BLaER1 treated with 17β-estradiol and CSF1 and Interleukin-3, amounts not matched to agents 10 nM and 100 nM (cell line): Measurements from ENCODE around the gene PSMB2.
"Not testable (repeated sequence)": the region's sequence is repeated elsewhere in the genome, so short reads cannot be mapped to it uniquely, and the experiment has no call there.

Experiments
- H3K27ac ChIP-seq, 11 experiments: shearing (Covaris generic); formaldehyde crosslinking; 2 replicates each; pipeline ENCODE4 v1.8.1; 2022
- H3K27me3 ChIP-seq, 11 experiments: shearing (Covaris generic); formaldehyde crosslinking; 2 replicates each; pipeline ENCODE4 v1.8.1; 2022
- H3K36me3 ChIP-seq, 11 experiments: shearing (Covaris generic); formaldehyde crosslinking; 2 replicates each; pipeline ENCODE4 v1.8.1; 2022
- H3K4me1 ChIP-seq, 10 experiments: shearing (Covaris generic); formaldehyde crosslinking; 2 replicates each; pipeline ENCODE4 v1.8.1; 2022
- H3K4me2 ChIP-seq, 11 experiments: shearing (Covaris generic); formaldehyde crosslinking; 2 replicates each; pipeline ENCODE4 v1.8.1; 2022
- H3K4me3 ChIP-seq, 10 experiments: shearing (Covaris generic); formaldehyde crosslinking; 2 replicates each; pipeline ENCODE4 v1.8.1; 2022
- H3K9ac ChIP-seq, 11 experiments: shearing (Covaris generic); formaldehyde crosslinking; 2 replicates each; pipeline ENCODE4 v1.8.1; 2022
- H3K9me3 ChIP-seq, 11 experiments: shearing (Covaris generic); formaldehyde crosslinking; replicated peaks in 1 of 11; 2 replicates each; pipeline ENCODE4 v1.8.1; 2022
- H4K20me1 ChIP-seq, 11 experiments: shearing (Covaris generic); formaldehyde crosslinking; 2 replicates each; pipeline ENCODE4 v1.8.1; 2022
- Cebpa-rat ChIP-seq, 11 experiments: shearing (Covaris generic); IDR thresholded peaks; 2 replicates each; pipeline ENCODE4 v1.8.1; 2022

Gene PSMB2

GRCh38 chr1:35591211-35591610 is 50.1 kb downstream of the PSMB2 start:
- H3K9me3 ChIP-seq, result no peaks in the 10 kb centered on the region
- H3K27me3 ChIP-seq, result no peaks in the 10 kb centered on the region
- no peak overlapping the region for H3K4me3 ChIP-seq
- no peak overlapping the region for H3K4me2 ChIP-seq
- TF ChIP-seq Cebpa-rat (IDR thresholded peaks at IDR 0.05), result no peak
- H3K27ac ChIP-seq, result no peak overlapping the region
- H4K20me1 ChIP-seq, result peaks cover 0 to 31% (median 0%) of the 10 kb centered on the region in 11 experiments; a peak in 6 of 22 replicates
- H3K9ac ChIP-seq, result no peak overlapping the region
- H3K4me1 ChIP-seq, result peaks cover 11 to 18% (median 14%) of the 10 kb centered on the region in 10 experiments
- H3K36me3 ChIP-seq, result peaks cover 0 to 82% (median 26%) of the 10 kb centered on the region in 11 experiments; a peak in 19 of 22 replicates

- Histone ChIP-seq H3K4me3 (no peak overlapping the region), H3K9me3 (no peaks in the 10 kb centered on the region), H3K36me3 (peaks cover 0 to 79% (median 22%) of the 10 kb centered on the region in 11 experiments; a peak in 19 of 22 replicates), H3K27ac (no peak overlapping the region), H4K20me1 (peaks cover 0 to 35% (median 0%) of the 10 kb centered on the region in 11 experiments; a peak in 6 of 22 replicates), H3K9ac (no peak overlapping the region), H3K4me2 (no peak overlapping the region), H3K27me3 (no peaks in the 10 kb centered on the region), H3K4me1 (peaks cover 11 to 18% (median 14%) of the 10 kb centered on the region in 10 experiments)
- no peak for TF ChIP-seq Cebpa-rat (IDR thresholded peaks at IDR 0.05)
These were observed 50.8 kb downstream of the PSMB2 start for GRCh38 chr1:35590476-35591040.

GRCh38 chr1:35589516-35590427 is 51.6 kb downstream of the PSMB2 start:
- peaks cover 0 to 74% (median 22%) of the 10 kb centered on the region in 11 experiments; a peak in 15 of 22 replicates for H3K36me3 ChIP-seq
- no peak for TF ChIP-seq Cebpa-rat (IDR thresholded peaks at IDR 0.05)
- no peaks in the 10 kb centered on the region for H3K9me3 ChIP-seq
- peaks cover 11 to 18% (median 14%) of the 10 kb centered on the region in 10 experiments for H3K4me1 ChIP-seq
- no peak overlapping the region for H3K4me3 ChIP-seq
- H3K27ac ChIP-seq, result no peak overlapping the region
- no peaks in the 10 kb centered on the region for H3K27me3 ChIP-seq
- H3K4me2 ChIP-seq, result no peak overlapping the region
- H4K20me1 ChIP-seq, result peaks cover 0 to 35% (median 0%) of the 10 kb centered on the region in 11 experiments; a peak in 6 of 22 replicates
- no peak overlapping the region for H3K9ac ChIP-seq

- no peak overlapping the region for H3K4me3 ChIP-seq
- H3K4me2 ChIP-seq, result no peak overlapping the region
- H3K9ac ChIP-seq, result no peak overlapping the region
- H4K20me1 ChIP-seq, result peaks cover 0 to 37% (median 0%) of the 10 kb centered on the region in 11 experiments; a peak in 6 of 22 replicates
- peaks cover 7 to 11% (median 9%) of the 10 kb centered on the region in 10 experiments for H3K4me1 ChIP-seq
- H3K9me3 ChIP-seq, result no peaks in the 10 kb centered on the region
- peaks cover 0 to 77% (median 15%) of the 10 kb centered on the region in 11 experiments; a peak in 14 of 22 replicates for H3K36me3 ChIP-seq
- no peaks in the 10 kb centered on the region for H3K27me3 ChIP-seq
- H3K27ac ChIP-seq, result no peak overlapping the region; a peak in 1 of 22 replicates
- TF ChIP-seq Cebpa-rat (IDR thresholded peaks at IDR 0.05), result no peak
These were observed 53.0 kb downstream of the PSMB2 start for GRCh38 chr1:35588197-35588910.

GRCh38 chr1:35587736-35588135 is 53.6 kb downstream of the PSMB2 start:
- Histone ChIP-seq H3K9ac (no peak overlapping the region), H3K36me3 (peaks cover 0 to 79% (median 15%) of the 10 kb centered on the region in 11 experiments; a peak in 14 of 22 replicates), H3K4me2 (no peak overlapping the region), H3K27me3 (no peaks in the 10 kb centered on the region), H3K27ac (no peak overlapping the region), H4K20me1 (peaks cover 0 to 32% (median 0%) of the 10 kb centered on the region in 11 experiments; a peak in 6 of 22 replicates), H3K9me3 (no peaks in the 10 kb centered on the region), H3K4me1 (peaks cover under 1 to 5% (median 3%) of the 10 kb centered on the region in 10 experiments; a peak in 17 of 20 replicates), H3K4me3 (no peak overlapping the region)
- no peak for TF ChIP-seq Cebpa-rat (IDR thresholded peaks at IDR 0.05)

- Histone ChIP-seq H3K36me3 (peaks cover 0 to 73% (median 15%) of the 10 kb centered on the region in 11 experiments; a peak in 14 of 22 replicates), H3K27ac (no peak overlapping the region), H3K27me3 (no peaks in the 10 kb centered on the region), H4K20me1 (peaks cover 0 to 29% (median 0%) of the 10 kb centered on the region in 11 experiments; a peak in 5 of 22 replicates), H3K9me3 (no peaks in the 10 kb centered on the region), H3K4me2 (no peak overlapping the region), H3K4me3 (no peak overlapping the region), H3K4me1 (peaks cover 0 to 2% (median 0%) of the 10 kb centered on the region in 10 experiments; a peak in 3 of 20 replicates), H3K9ac (no peak overlapping the region)
- TF ChIP-seq Cebpa-rat (IDR thresholded peaks at IDR 0.05), result no peak
These were observed 54.5 kb downstream of the PSMB2 start for GRCh38 chr1:35586808-35587207.

GRCh38 chr1:35585805-35586204 is 55.5 kb downstream of the PSMB2 start:
- Histone ChIP-seq H3K4me1 (peaks cover 0 to 12% (median 8%) of the 10 kb centered on the region in 10 experiments; a peak in 16 of 20 replicates), H4K20me1 (peaks cover 0 to 28% (median 0%) of the 10 kb centered on the region in 11 experiments; a peak in 5 of 22 replicates), H3K36me3 (peaks cover 0 to 63% (median 9%) of the 10 kb centered on the region in 11 experiments; a peak in 14 of 22 replicates)
- H3K9ac ChIP-seq, H3K9me3 ChIP-seq, H3K27ac ChIP-seq, H3K4me2 ChIP-seq, H3K27me3 ChIP-seq, H3K4me3 ChIP-seq: not testable (repeated sequence)

GRCh38 chr1:35585281-35585680 is 56.0 kb downstream of the PSMB2 start:
- no peaks in the 10 kb centered on the region for H3K27me3 ChIP-seq
- peaks cover 0 to 17% (median 13%) of the 10 kb centered on the region in 10 experiments; a peak in 18 of 20 replicates for H3K4me1 ChIP-seq
- H3K9ac ChIP-seq, result no peak overlapping the region
- no peak overlapping the region for H3K27ac ChIP-seq
- no peak for TF ChIP-seq Cebpa-rat (IDR thresholded peaks at IDR 0.05)
- no peak overlapping the region for H3K4me2 ChIP-seq
- peaks cover 0 to 57% (median 4%) of the 10 kb centered on the region in 11 experiments; a peak in 12 of 22 replicates for H3K36me3 ChIP-seq
- H3K9me3 ChIP-seq, result no peaks in the 10 kb centered on the region
- peaks cover 0 to 24% (median 0%) of the 10 kb centered on the region in 11 experiments; a peak in 5 of 22 replicates for H4K20me1 ChIP-seq
- no peak overlapping the region for H3K4me3 ChIP-seq

GRCh38 chr1:35581621-35582020 is 59.7 kb downstream of the PSMB2 start:
- H4K20me1 ChIP-seq, result peaks cover 0 to 13% (median 0%) of the 10 kb centered on the region in 11 experiments; a peak in 3 of 22 replicates
- H3K9ac ChIP-seq, H3K4me3 ChIP-seq, H3K9me3 ChIP-seq, H3K27me3 ChIP-seq: not testable (repeated sequence)
- H3K36me3 ChIP-seq, result peaks cover 0 to 28% (median 0%) of the 10 kb centered on the region in 11 experiments; a peak in 7 of 22 replicates
- peaks cover 33 to 51% (median 45%) of the 10 kb centered on the region in 10 experiments for H3K4me1 ChIP-seq
- peak overlapping the region in 6 of 11 experiments; percentile 57 to 98 (median 97); a peak in 9 of 22 replicates for H3K4me2 ChIP-seq
- peak overlapping the region in 1 of 11 experiments; percentile 25; a peak in 1 of 22 replicates for H3K27ac ChIP-seq
